IMR-90 (cell line): ENCODE measurements around the gene TOMM20. TPM values are rescaled to one million over a fixed set of nuclear protein-coding genes. Genes with fewer than 3 reads are reported as not detected.

Source experiments
- CHD1 ChIP-seq: IDR thresholded peaks from 2 replicates; pipeline ENCODE4 v1.6.1; 2012; ENCODE audit warnings: low read depth, low read length, improper control_type of control experiment
- POLR2A ChIP-seq: IDR thresholded peaks from 2 replicates; pipeline ENCODE4 v1.6.1; 2012; ENCODE audit warnings: mild to moderate bottlenecking, low read depth, low read length
- RCOR1 ChIP-seq: IDR thresholded peaks from 2 replicates; pipeline ENCODE4 v1.6.1; 2012; ENCODE audit warnings: mild to moderate bottlenecking, low read length, improper control_type of control experiment; ENCODE audit not compliant: insufficient replicate concordance
- SMC3 ChIP-seq: fragments of 150-350 bp; IDR thresholded peaks from 2 replicates; pipeline ENCODE4 v1.6.1; 2016; ENCODE audit warnings: low read depth, mild to moderate bottlenecking, antibody characterized with exemption, low read length, moderate library complexity
- polyA plus RNA-seq, 3 experiments: library from polyadenylated mRNA; depleted of rRNA; stranded (reverse); fragments of >200 nt; gene quantifications; 2 replicates each; pipeline ENCODE4 v1.2.3, GENCODE V29; 2012; ENCODE audit warnings: low replicate concordance in 1 of 3
- total RNA-seq: library from RNA; depleted of rRNA; stranded (reverse); fragments of >200 nt; gene quantifications from 2 replicates; pipeline ENCODE4 v1.2.3, GENCODE V29; 2012
- TF ChIP-seq, protein P1 (sequence below): conservative IDR thresholded peaks from 2 replicates; pipeline ENCODE4 v1.5.1; 2012; ENCODE audit warnings: mild to moderate bottlenecking, low read depth, low read length, improper control_type of control experiment

TOMM20 gene
- total and polyA plus RNA-seq, 2 of the 4 experiments (the other 2 are of a cell fraction): 75.3 to 84.4 TPM

DNA sequence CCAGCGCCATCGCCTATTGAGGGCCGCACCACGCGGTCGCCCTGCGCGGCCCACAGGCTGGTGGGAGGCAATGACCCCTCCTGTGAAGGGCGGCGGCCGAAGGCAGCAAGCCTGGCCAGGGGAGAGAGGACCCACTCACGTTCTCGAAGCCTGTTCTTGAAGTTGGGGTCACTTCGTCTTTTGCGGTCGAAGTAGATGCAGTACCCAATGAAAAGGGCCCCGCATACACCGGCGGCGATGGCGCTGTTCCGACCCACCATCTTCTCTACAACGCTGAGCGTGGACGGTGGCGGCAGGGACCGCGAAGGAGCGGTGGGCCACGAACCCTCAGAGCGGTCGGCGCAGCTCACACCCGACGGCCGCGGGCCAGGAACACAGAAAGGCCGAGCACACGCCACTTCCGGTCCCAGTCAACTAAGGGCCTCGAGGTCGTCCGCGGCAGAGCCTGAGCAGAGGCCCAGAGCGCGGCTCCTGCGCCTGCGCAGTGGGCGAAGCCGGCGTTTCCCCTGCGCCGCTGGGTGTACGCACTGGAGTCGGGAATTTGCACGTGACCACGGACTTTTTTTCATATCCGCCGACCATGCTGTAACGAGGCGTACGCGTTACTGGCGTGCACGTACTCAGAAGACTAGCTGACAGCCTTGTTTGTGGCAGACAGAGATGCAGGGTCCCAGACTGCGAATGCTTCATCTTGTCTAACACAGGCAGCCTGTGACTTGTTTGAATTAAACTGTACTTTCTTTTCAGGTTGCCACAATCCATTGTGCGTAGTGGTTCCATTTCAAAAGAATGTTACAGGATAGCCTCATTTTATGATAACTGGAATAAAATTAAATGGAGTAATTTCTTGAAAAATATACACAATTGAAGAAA lies at the start of gene TOMM20 (continued):
- TF ChIP-seq, protein P1, sequence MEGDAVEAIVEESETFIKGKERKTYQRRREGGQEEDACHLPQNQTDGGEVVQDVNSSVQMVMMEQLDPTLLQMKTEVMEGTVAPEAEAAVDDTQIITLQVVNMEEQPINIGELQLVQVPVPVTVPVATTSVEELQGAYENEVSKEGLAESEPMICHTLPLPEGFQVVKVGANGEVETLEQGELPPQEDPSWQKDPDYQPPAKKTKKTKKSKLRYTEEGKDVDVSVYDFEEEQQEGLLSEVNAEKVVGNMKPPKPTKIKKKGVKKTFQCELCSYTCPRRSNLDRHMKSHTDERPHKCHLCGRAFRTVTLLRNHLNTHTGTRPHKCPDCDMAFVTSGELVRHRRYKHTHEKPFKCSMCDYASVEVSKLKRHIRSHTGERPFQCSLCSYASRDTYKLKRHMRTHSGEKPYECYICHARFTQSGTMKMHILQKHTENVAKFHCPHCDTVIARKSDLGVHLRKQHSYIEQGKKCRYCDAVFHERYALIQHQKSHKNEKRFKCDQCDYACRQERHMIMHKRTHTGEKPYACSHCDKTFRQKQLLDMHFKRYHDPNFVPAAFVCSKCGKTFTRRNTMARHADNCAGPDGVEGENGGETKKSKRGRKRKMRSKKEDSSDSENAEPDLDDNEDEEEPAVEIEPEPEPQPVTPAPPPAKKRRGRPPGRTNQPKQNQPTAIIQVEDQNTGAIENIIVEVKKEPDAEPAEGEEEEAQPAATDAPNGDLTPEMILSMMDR: no peak
- TF ChIP-seq RCOR1 (no peak), SMC3 (no peak), CHD1 (peak; percentile 74; the same call in 1 of the 2 replicates), POLR2A (peak; percentile 93)
